Ectodermal cell (in vitro differentiated cells): Measurements from ENCODE around the gene NLRP12.
"Not testable (repeated sequence)": the region's sequence is repeated elsewhere in the genome, so short reads cannot be mapped to it uniquely, and the experiment has no call there.

Experiments
- H3K27ac ChIP-seq: 2 replicates; pipeline ENCODE4 v1.7.0; 2013; ENCODE audit warnings: mild to moderate bottlenecking, low read depth, low read length; ENCODE audit not compliant: insufficient read depth, poor library complexity, severe bottlenecking
- H3K27me3 ChIP-seq: 2 replicates; pipeline ENCODE4 v1.7.0; 2013; ENCODE audit warnings: mild to moderate bottlenecking, low read length; ENCODE audit not compliant: insufficient read depth, control insufficient read depth, poor library complexity, severe bottlenecking
- H3K36me3 ChIP-seq: one replicate; pipeline ENCODE4 v1.7.0; 2013; ENCODE audit warnings: low read length; ENCODE audit not compliant: control insufficient read depth, insufficient read depth
- H3K4me1 ChIP-seq: one replicate; pipeline ENCODE4 v1.7.0; 2013; ENCODE audit warnings: low read length; ENCODE audit not compliant: control insufficient read depth, insufficient read depth
- H3K4me3 ChIP-seq: 2 replicates; pipeline ENCODE4 v1.7.0; 2013; ENCODE audit warnings: low read depth, low read length, control low read depth; ENCODE audit not compliant: insufficient read depth
- H3K9me3 ChIP-seq: 2 replicates; pipeline ENCODE4 v1.7.0; 2013; ENCODE audit warnings: mild to moderate bottlenecking, low read length, moderate library complexity; ENCODE audit not compliant: control insufficient read depth
- WGBS, 2 experiments: methylation state at CpG; one replicate each; pipeline ENCODE4 v1.1.7; 2013; ENCODE audit warnings: missing lambda C conversion rate in 2 of 2; 5-methylcytosine and 5-hydroxymethylcytosine counted together

Gene NLRP12

GRCh38 chr19:53782698-53783097, 41.4 kb downstream of the NLRP12 start:
- no peaks in the 10 kb centered on the region for H3K4me1 ChIP-seq
- 75 to 79% methylated on average over 4 of the region's 4 CpGs for WGBS, 2 experiments
- H3K4me3 ChIP-seq: no peak overlapping the region
- H3K27me3 ChIP-seq: no peaks in the 10 kb centered on the region
- no peak overlapping the region for H3K27ac ChIP-seq
- no peaks in the 10 kb centered on the region for H3K36me3 ChIP-seq
- H3K9me3 ChIP-seq: no peaks in the 10 kb centered on the region

DNA sequence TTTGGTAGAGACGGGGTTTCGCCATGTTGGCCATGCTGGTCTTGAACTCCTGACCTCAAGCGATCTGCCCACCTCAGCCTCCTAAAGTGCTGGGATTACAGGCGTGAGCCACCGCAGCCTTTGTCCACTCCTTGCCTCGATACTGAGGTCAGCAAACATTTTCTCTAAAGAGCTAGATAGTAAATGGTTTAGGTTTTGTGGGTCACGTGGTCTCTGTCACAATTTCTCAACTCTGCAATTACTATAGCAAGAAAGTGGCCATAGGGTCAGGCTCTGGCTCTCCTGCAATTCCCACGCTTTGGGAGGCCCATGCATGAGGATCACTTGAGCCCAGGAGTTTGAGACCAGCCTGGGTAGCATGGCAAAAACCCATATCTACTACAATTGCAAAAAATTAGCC, 42.8 kb downstream of the NLRP12 start:
- H3K27ac ChIP-seq, H3K36me3 ChIP-seq, H3K4me3 ChIP-seq, H3K4me1 ChIP-seq, H3K27me3 ChIP-seq, H3K9me3 ChIP-seq: not testable (repeated sequence)
- 81 to 83% methylated on average over 8 of the region's 8 CpGs for WGBS, 2 experiments

DNA sequence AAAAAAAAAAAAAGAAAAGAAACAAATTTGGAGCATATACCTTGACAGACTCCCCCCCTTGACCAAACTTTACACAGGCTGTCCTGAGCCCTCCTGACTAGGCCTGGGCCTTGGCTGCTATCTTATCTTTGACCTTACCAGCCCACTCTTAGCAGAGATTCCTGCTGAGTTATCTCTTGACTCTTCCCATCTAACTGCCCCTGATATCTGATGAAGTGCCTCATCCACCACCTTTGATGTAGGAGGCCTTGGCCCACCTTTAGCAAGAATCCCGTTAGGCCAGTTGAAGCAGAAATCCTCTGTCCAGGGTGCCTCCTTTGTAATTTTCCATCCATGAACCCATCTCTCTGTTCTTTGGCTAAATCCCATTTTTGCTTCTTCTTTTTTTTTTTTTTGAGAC, 43.6 kb downstream of the NLRP12 start:
- H3K27me3 ChIP-seq: no peaks in the 10 kb centered on the region
- H3K27ac ChIP-seq: no peak overlapping the region
- H3K4me3 ChIP-seq: no peak overlapping the region
- no peaks in the 10 kb centered on the region for H3K4me1 ChIP-seq
- WGBS, 2 experiments: 83 to 92% methylated on average over 1 of the region's 1 CpG
- no peaks in the 10 kb centered on the region for H3K36me3 ChIP-seq
- H3K9me3 ChIP-seq: no peaks in the 10 kb centered on the region

DNA sequence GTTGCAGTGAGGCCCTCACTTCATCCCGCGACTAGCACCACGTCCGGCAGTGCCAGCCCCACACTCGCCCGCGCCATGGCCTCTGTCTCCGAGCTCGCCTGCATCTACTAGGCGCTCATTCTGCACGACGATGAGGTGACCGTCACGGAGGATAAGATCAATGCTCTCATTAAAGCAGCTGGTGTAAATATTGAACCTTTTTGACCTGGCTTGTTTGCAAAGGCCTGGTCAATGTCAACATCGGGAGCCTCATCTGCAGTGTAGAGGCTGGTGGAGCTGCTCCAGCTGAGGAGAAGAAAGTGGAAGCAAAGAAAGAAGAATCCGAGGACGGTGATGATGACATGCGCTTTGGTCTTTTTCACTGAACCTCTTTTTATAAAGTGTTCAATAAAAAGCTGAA, 48.6 kb downstream of the NLRP12 start:
- no peaks in the 10 kb centered on the region for H3K36me3 ChIP-seq
- 94 to 96% methylated on average over 18 of the region's 18 CpGs for WGBS, 2 experiments
- no peak overlapping the region for H3K27ac ChIP-seq

DNA sequence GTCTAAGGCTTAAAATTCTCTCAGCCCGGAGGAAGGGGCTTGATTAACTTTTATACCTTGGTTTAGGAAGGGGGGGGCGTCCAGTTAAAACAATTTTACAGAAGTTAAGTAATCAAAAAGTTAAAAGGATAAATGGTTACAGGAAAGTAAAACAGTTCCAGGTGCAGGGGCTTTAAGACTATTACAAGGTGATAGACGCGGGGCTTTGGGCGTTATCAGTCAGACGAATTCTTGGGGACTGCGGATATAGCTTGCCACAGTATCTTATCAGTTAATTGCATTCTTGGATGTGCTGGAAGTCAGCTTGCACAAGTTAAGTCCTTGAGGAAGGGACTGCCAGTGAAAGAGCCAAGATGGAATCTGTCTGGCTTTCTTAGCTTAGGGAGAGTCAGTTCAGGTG, 49.6 kb downstream of the NLRP12 start:
- H3K4me1 ChIP-seq, H3K9me3 ChIP-seq, H3K36me3 ChIP-seq, H3K27me3 ChIP-seq, H3K27ac ChIP-seq, H3K4me3 ChIP-seq: not testable (repeated sequence)
- WGBS, 2 experiments: 63 to 79% methylated on average over 2 to 4 of the region's 7 CpGs

More for the DNA sequence above, 48.6 kb downstream of the NLRP12 start:
- Histone ChIP-seq H3K4me1 (no peaks in the 10 kb centered on the region), H3K4me3 (no peak overlapping the region), H3K27me3 (no peaks in the 10 kb centered on the region), H3K9me3 (no peaks in the 10 kb centered on the region)

GRCh38 chr19:53773999-53774398, 50.1 kb downstream of the NLRP12 start:
- 87 to 92% methylated on average over 4 of the region's 4 CpGs for WGBS, 2 experiments
- no peak overlapping the region for H3K27ac ChIP-seq
- no peaks in the 10 kb centered on the region for H3K27me3 ChIP-seq
- no peak overlapping the region for H3K4me3 ChIP-seq
- H3K4me1 ChIP-seq: no peaks in the 10 kb centered on the region
- no peaks in the 10 kb centered on the region for H3K36me3 ChIP-seq
- H3K9me3 ChIP-seq: no peaks in the 10 kb centered on the region

- H3K4me3 ChIP-seq: no peak overlapping the region
- no peaks in the 10 kb centered on the region for H3K27me3 ChIP-seq
- H3K36me3 ChIP-seq: no peaks in the 10 kb centered on the region
- 18 to 21% methylated on average over 5 of the region's 5 CpGs for WGBS, 2 experiments
- H3K27ac ChIP-seq: no peak overlapping the region
- no peaks in the 10 kb centered on the region for H3K4me1 ChIP-seq
- no peaks in the 10 kb centered on the region for H3K9me3 ChIP-seq
Measured at GRCh38 chr19:53772943-53773342, 51.2 kb downstream of the NLRP12 start.

DNA sequence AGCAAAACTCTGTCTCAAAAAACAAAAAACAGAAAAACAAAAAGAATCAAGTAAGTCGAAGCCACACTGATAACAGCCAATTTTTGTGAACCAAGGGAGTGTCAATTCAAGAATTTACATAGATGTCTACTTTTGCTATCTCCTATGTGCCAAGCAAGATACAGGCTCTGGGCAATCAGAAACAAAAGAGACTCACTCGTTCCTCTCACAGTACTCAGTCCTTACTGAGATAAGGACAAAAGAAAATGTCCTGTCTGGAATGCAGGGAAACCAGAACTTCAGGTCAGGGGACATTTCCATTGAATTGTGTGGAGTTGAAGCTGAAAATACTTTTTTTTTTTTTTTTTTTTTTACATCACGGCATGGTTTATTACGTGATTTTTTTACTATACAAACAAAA, 53.0 kb downstream of the NLRP12 start:
- WGBS, 2 experiments: 65 to 72% methylated on average over 2 of the region's 4 CpGs
- no peak overlapping the region for H3K27ac ChIP-seq
- H3K9me3 ChIP-seq: no peaks in the 10 kb centered on the region
- H3K36me3 ChIP-seq: no peaks in the 10 kb centered on the region
- no peak overlapping the region for H3K4me3 ChIP-seq
- no peaks in the 10 kb centered on the region for H3K27me3 ChIP-seq
- no peaks in the 10 kb centered on the region for H3K4me1 ChIP-seq

- H3K27me3 ChIP-seq, H3K4me1 ChIP-seq, H3K4me3 ChIP-seq, H3K9me3 ChIP-seq, H3K36me3 ChIP-seq, H3K27ac ChIP-seq: not testable (repeated sequence)
- 93 to 95% methylated on average over 12 of the region's 12 CpGs for WGBS, 2 experiments
Measured at GRCh38 chr19:53769696-53770309, 54.3 kb downstream of the NLRP12 start.

GRCh38 chr19:53768401-53768800, 55.7 kb downstream of the NLRP12 start:
- Histone ChIP-seq H3K4me1 (no peaks in the 10 kb centered on the region), H3K27me3 (no peaks in the 10 kb centered on the region), H3K4me3 (no peak overlapping the region), H3K36me3 (no peaks in the 10 kb centered on the region), H3K9me3 (no peaks in the 10 kb centered on the region), H3K27ac (no peak overlapping the region)
- 92 to 95% methylated on average over 27 of the region's 27 CpGs for WGBS, 2 experiments

DNA sequence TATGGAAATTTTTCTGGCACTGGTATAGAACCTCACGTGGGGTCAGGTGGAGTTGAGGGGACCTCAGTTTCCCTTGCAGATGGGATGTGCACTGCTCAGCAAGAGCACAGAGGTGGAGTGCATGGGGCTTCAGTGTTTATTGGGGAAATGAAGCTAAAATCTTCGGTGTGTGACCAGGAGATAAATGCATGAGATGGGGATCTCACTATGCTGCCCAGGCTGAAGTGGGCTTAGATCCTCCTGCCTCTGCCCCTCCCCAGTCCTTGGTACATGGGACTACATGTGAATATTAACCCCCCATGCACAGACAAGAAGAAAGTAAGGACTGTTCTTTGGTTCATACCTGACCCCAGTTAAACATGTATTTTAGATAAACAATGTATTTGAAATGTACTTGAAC, 65.1 kb downstream of the NLRP12 start:
- 90 to 96% methylated on average over 2 of the region's 2 CpGs for WGBS, 2 experiments
- H3K4me1 ChIP-seq, H3K36me3 ChIP-seq, H3K4me3 ChIP-seq, H3K27me3 ChIP-seq, H3K9me3 ChIP-seq, H3K27ac ChIP-seq: not testable (repeated sequence)
